Mesangial cell (primary cell): Measurements from ENCODE around the gene PLA2G1B. TPM values are rescaled to one million over a fixed set of nuclear protein-coding genes. Genes with fewer than 3 reads are reported as not detected.

ENCODE experiments used
- total RNA-seq: library from RNA; depleted of rRNA; stranded (reverse); fragments of >200 nt; gene quantifications from 2 replicates; pipeline ENCODE4 v1.2.3, GENCODE V29; 2015

The PLA2G1B gene
- not detected in 2 replicates for total RNA-seq

GRCh38 chr12:120327593-120327992 is at the start of gene PLA2G1B:
Gene PLA2G1B, minus strand, starts transcription at chr12:120327779. Its CDS starts 26 bp downstream, at chr12:120327753.

DNA sequence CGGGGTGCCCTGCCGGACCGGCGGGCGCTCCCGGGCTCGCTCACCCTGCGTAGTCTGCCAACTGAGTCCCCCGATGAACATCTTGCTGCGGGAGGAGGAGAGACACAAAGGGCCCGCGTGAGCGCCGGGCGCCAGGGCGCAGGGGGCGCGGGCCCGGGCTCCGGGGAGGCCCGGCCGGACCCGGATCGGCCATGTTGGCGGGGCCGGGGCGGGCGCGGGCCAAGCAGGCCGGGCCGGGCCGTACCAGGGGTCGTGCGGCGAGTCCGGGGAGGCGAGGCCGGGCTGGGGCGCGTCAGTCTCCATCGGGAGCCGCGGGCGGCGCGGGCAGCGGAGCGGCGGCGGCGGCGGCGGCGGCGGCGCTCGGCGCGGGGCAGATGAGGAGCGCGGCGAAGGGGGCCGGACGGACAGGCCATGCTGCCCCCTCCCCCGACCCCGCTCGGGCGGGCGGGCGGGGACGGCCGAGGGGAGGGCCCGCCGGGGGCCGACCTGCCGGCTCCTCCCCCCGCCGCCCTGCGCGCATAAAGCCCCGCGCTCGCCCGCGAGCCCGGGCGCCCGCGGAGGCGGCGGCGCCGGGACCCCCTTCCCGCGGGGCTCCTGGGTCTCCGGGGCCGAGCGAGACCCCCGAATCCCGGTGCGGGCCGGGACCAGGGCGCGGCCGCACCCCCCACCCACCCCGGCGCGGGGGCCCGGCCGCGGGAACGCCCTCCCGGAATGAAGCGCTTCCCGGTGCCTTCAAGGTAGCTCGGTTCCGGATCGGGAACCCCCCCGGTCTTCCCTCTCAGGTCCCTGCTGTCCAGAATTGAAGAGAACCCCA is 41.4 kb upstream of the PLA2G1B start, which contains the start of gene MSI1:
Gene MSI1 (minus strand): TSS at position 376 of the 814 bp plus-strand sequence. CDS start 73 bp downstream, at position 303.

GRCh38 chr12:120301962-120302815 is 25.4 kb downstream of the PLA2G1B start, which contains the start of gene SIRT4:
Gene SIRT4, plus strand, starts transcription at chr12:120302321. Its CDS starts 1,241 bp downstream, at chr12:120303562.

DNA sequence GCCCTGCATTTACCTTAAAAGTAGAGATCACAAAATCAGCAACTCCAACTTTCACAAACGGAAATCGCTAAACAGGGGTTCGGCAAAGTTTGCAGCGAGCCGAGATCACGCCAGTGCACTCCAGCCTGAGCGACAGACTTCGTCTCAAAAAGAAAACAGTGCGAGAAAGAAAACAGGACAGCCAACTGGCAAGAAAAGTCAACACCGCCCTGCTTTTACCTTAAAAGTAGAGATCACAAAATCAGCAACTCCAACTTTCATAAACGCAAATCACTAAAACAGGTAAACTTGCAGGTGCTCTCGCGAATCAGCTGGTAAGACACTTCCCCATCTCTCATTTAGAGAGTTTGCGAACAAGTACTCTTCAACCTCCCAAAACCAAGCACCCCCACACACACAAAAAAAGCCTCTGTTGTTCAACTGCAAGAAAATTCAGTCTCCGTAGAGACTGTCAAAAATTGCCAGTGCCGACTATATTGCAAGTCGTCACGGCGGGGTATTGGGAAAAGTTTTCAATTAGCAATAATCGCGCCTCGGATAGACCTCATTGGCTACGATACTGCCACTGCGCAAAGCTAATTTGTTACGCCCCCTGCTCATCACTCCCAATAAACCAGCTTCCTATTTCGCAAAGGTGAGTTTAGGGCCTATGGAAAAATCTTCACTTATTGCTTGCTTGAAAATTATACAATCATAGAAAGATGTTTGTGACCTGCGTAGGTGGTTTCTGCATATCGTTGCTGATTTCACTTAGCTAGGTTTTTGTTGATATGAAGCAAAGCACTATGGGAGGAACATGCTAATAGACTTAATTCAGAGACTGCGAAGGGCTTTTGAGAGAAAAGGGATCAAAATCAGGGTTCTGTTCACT is 34.7 kb downstream of the PLA2G1B start, which contains the start of gene RNU4-1:
Gene RNU4-1 (minus strand): TSS at position 577 of the 871 bp plus-strand sequence.

Other genes with a start within 250 kb of the PLA2G1B start
- 26.2 and 31.4 TPM in 2 replicates for gene RAB35, start 211.0 kb downstream of the PLA2G1B start, total RNA-seq
- 73.0 and 79.4 TPM in 2 replicates for gene GCN1, start 133.1 kb downstream of the PLA2G1B start, total RNA-seq
- gene RPLP0, start 126.7 kb downstream of the PLA2G1B start, total RNA-seq: 4,524 and 5,298 TPM in 2 replicates
- 90.6 and 93.2 TPM in 2 replicates for gene PXN, start 62.0 kb downstream of the PLA2G1B start, total RNA-seq
- under 0.01 TPM in 2 replicates for gene RNU4-2, start 35.9 kb downstream of the PLA2G1B start, total RNA-seq
- gene RNU4-1, start 34.5 kb downstream of the PLA2G1B start, total RNA-seq: under 0.01 TPM in 2 replicates
- 0.49 and 0.89 TPM in 2 replicates for gene SIRT4, start 25.5 kb downstream of the PLA2G1B start, total RNA-seq
- gene MSI1, start 41.4 kb upstream of the PLA2G1B start, total RNA-seq: 0.63 and 2.0 TPM in 2 replicates
- gene COX6A1, start 110.3 kb upstream of the PLA2G1B start, total RNA-seq: 737 and 758 TPM in 2 replicates
- 14.5 and 19.4 TPM in 2 replicates for gene TRIAP1, start 118.6 kb upstream of the PLA2G1B start, total RNA-seq
- 17.2 and 17.3 TPM in 2 replicates for gene GATC, start 118.7 kb upstream of the PLA2G1B start, total RNA-seq
- gene SRSF9, start 142.0 kb upstream of the PLA2G1B start, total RNA-seq: 90.3 and 147 TPM in 2 replicates
- gene DYNLL1, start 168.3 kb upstream of the PLA2G1B start, total RNA-seq: 255 and 374 TPM in 2 replicates
- 16.2 and 17.9 TPM in 2 replicates for gene COQ5, start 201.4 kb upstream of the PLA2G1B start, total RNA-seq
- gene RNF10, start 206.6 kb upstream of the PLA2G1B start, total RNA-seq: 61.3 and 80.2 TPM in 2 replicates